ENCODE measurements around the gene SPOUT1.
"Not testable (repeated sequence)": the region's sequence is repeated elsewhere in the genome, so short reads cannot be mapped to it uniquely, and the experiment has no call there.

Gene SPOUT1

DNA sequence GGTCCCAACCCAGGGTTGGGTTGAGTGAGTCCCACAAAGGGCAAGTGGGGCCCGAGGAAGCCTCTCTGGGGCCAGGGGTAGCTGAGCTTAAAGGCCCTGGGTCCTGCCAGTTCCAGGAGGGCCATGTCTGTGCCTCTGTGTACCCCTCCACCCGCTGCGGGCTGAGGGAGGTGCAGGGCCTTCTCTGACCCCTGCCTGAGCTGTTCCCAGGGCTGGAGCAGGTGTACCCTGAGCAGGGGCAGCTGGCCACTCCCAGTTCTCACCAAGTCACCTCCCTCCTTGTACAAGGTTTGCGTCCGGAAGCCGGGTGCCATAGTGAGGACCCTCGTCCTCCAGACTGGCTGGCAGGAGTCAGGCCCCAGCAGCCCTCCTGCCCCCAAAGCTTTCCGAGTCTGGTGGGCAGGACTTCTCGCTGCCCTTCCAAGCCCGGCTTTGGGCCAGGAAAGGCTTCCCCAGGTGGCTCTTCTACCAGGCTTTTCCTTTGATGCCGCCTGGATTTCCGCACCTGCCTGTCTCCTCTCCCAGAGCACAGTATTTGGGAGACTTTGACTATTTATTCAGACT, 20.5 kb downstream of the SPOUT1 start:
- DNase-seq (ENCODE audit: low read depth, low spot score), result no peak
- H3K9me3 ChIP-seq (ENCODE audit: control insufficient read depth, insufficient read depth, low read length), result no peaks in the 10 kb centered on the region
- H3K4me1 ChIP-seq (ENCODE audit: control insufficient read depth, insufficient read depth, low read length), result no peaks in the 10 kb centered on the region
- H3K27me3 ChIP-seq (ENCODE audit: control insufficient read depth, insufficient read depth, low read length), result no peaks in the 10 kb centered on the region
- H3K27ac ChIP-seq (ENCODE audit: low read length), result no peak overlapping the region
- no peak overlapping the region for H3K4me3 ChIP-seq (ENCODE audit: low read length)
- peaks cover 17% of the 10 kb centered on the region for H3K36me3 ChIP-seq (ENCODE audit: control insufficient read depth, insufficient read depth, low read length)
- WGBS (ENCODE audit: insufficient coverage, insufficient read length), result no CpG with 5 or more reads among the region's 12 CpGs

DNA sequence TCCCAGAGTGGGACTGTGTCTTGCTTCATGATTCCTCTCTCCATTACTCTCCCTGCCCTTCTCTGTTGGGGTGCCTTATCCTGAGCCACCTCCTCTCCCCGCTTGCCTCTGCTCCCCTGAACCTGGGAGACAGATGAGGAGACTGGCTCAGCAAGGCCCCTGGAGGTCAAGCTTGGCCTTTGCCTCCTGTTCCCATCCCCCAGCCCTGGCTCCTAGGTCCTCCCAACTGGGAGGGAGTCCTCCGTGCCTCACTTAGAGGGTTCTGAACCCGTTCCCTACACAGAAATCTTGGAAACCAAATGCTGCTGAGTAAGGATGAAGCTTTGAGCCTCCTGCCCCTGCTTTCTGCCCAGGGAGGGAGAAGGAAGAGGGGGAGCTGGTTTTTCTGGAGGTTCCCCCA, 21.1 kb downstream of the SPOUT1 start:
- H3K4me3 ChIP-seq (ENCODE audit: low read length), result no peak overlapping the region
- no peaks in the 10 kb centered on the region for H3K4me1 ChIP-seq (ENCODE audit: control insufficient read depth, insufficient read depth, low read length)
- H3K27me3 ChIP-seq (ENCODE audit: control insufficient read depth, insufficient read depth, low read length), result no peaks in the 10 kb centered on the region
- no CpG with 5 or more reads among the region's 3 CpGs for WGBS (ENCODE audit: insufficient coverage, insufficient read length)
- no peak for DNase-seq (ENCODE audit: low read depth, low spot score)
- no peak overlapping the region for H3K27ac ChIP-seq (ENCODE audit: low read length)
- H3K9me3 ChIP-seq (ENCODE audit: control insufficient read depth, insufficient read depth, low read length), result no peaks in the 10 kb centered on the region
- peaks cover 21% of the 10 kb centered on the region for H3K36me3 ChIP-seq (ENCODE audit: control insufficient read depth, insufficient read depth, low read length)

DNA sequence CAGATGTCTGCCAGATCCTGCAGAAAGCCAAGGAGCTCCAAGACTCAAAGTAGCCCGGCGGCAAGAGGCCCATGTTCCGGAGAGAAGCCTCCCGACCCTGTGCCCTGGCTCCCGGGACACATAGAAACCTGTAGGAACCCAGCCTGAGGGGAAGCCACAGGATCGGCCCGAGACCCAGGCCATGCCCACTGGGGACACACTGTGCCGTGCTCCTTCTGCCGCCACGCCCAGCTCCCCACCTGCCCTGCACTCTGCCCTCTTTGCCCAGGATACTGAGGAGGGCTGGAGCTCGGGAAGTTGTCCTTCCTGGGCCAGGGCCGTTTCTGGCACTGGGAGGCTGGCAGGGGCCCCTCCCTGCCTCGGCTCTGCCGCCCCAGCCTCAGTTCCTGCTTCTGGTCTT, 21.8 kb downstream of the SPOUT1 start:
- Histone ChIP-seq H3K36me3 (ENCODE audit: control insufficient read depth, insufficient read depth, low read length) (peaks cover 24% of the 10 kb centered on the region), H3K4me1 (ENCODE audit: control insufficient read depth, insufficient read depth, low read length) (no peaks in the 10 kb centered on the region)
- WGBS (ENCODE audit: insufficient coverage, insufficient read length), result no CpG with 5 or more reads among the region's 14 CpGs

DNA sequence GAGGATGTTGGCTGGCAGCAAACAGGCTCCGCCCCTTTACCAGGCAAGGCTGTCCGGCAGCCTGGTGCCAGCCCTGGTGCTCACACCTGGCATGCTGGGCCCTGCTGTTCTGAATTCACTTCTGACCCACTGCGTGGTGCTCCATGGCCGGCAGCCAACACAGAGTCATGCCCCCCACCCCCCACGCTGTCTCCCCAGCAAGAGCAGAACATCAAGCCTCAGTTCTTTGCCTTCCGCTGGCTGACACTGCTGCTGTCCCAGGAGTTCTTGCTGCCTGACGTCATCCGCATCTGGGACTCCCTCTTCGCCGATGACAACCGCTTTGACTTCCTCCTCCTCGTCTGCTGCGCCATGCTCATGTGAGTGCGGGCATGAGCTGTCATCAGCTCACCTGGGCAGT, 23.9 kb downstream of the SPOUT1 start:
- DNase-seq (ENCODE audit: low read depth, low spot score), result no peak
- Histone ChIP-seq H3K36me3 (ENCODE audit: control insufficient read depth, insufficient read depth, low read length) (peaks cover 24% of the 10 kb centered on the region), H3K27me3 (ENCODE audit: control insufficient read depth, insufficient read depth, low read length) (no peaks in the 10 kb centered on the region), H3K4me1 (ENCODE audit: control insufficient read depth, insufficient read depth, low read length) (no peaks in the 10 kb centered on the region), H3K4me3 (ENCODE audit: low read length) (no peak overlapping the region), H3K27ac (ENCODE audit: low read length) (no peak overlapping the region), H3K9me3 (ENCODE audit: control insufficient read depth, insufficient read depth, low read length) (no peaks in the 10 kb centered on the region)
- no CpG with 5 or more reads among the region's 14 CpGs for WGBS (ENCODE audit: insufficient coverage, insufficient read length)

More for the DNA sequence above, 21.8 kb downstream of the SPOUT1 start:
- Histone ChIP-seq H3K9me3 (ENCODE audit: control insufficient read depth, insufficient read depth, low read length) (no peaks in the 10 kb centered on the region), H3K27ac (ENCODE audit: low read length) (no peak overlapping the region), H3K4me3 (ENCODE audit: low read length) (no peak overlapping the region), H3K27me3 (ENCODE audit: control insufficient read depth, insufficient read depth, low read length) (no peaks in the 10 kb centered on the region)
- no peak for DNase-seq (ENCODE audit: low read depth, low spot score)

DNA sequence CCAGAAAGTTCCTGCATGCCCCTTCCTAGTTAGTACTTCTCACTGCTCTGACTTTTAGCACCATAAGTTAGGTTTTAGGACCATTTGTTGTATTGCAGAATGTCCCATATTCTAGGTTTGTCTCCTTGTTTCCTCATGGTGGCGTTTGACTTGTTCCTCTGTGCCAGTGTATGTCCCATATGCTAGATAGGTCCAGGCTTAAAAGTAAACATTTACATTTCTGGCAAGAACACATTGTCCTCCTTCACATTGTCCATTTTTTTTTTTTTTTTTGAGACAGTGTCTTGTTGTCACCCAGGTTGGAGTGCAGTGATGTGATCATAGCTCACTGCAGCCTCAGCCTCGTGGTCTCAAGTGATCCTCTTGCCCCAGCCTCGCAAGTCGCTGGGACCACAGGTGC, 27.1 kb downstream of the SPOUT1 start:
- Histone ChIP-seq H3K9me3 (ENCODE audit: control insufficient read depth, insufficient read depth, low read length) (no peaks in the 10 kb centered on the region), H3K27me3 (ENCODE audit: control insufficient read depth, insufficient read depth, low read length) (no peaks in the 10 kb centered on the region), H3K36me3 (ENCODE audit: control insufficient read depth, insufficient read depth, low read length) (peaks cover 24% of the 10 kb centered on the region), H3K4me3 (ENCODE audit: low read length) (no peak overlapping the region), H3K27ac (ENCODE audit: low read length) (no peak overlapping the region), H3K4me1 (ENCODE audit: control insufficient read depth, insufficient read depth, low read length) (no peaks in the 10 kb centered on the region)
- no CpG with 5 or more reads among the region's 4 CpGs for WGBS (ENCODE audit: insufficient coverage, insufficient read length)
- DNase-seq (ENCODE audit: low read depth, low spot score), result no peak

- no peak overlapping the region for H3K4me3 ChIP-seq (ENCODE audit: low read length)
- no peaks in the 10 kb centered on the region for H3K4me1 ChIP-seq (ENCODE audit: control insufficient read depth, insufficient read depth, low read length)
- no peaks in the 10 kb centered on the region for H3K27me3 ChIP-seq (ENCODE audit: control insufficient read depth, insufficient read depth, low read length)
- H3K36me3 ChIP-seq (ENCODE audit: control insufficient read depth, insufficient read depth, low read length), result peaks cover 12% of the 10 kb centered on the region
- no peak for DNase-seq (ENCODE audit: low read depth, low spot score)
- H3K9me3 ChIP-seq (ENCODE audit: control insufficient read depth, insufficient read depth, low read length), result no peaks in the 10 kb centered on the region
- no peak overlapping the region for H3K27ac ChIP-seq (ENCODE audit: low read length)
- no CpG with 5 or more reads among the region's 7 CpGs for WGBS (ENCODE audit: insufficient coverage, insufficient read length)
Observed at GRCh38 chr9:128800061-128800460, 29.5 kb downstream of the SPOUT1 start.

DNA sequence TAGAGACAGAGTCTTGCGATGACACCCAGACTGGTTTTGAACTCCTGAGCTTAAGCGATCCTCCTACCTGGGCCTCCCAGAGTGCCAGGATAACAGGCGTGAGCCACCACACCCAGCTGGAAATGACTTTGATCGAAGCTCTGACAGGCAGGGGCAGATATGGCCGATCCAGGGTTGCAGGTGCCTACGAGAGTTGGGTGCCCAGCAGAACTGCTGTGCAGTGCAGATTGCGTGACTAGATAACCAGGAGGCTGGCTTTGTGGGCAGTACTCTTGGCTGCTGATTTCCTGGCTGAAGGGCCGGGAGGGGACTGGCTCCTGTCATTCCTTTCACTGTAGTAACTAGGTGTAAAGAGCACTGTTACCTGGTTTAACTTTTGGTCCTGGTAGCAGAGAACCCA, 30.7 kb downstream of the SPOUT1 start:
- Histone ChIP-seq H3K9me3 (ENCODE audit: control insufficient read depth, insufficient read depth, low read length) (no peaks in the 10 kb centered on the region), H3K36me3 (ENCODE audit: control insufficient read depth, insufficient read depth, low read length) (peaks cover 13% of the 10 kb centered on the region), H3K4me1 (ENCODE audit: control insufficient read depth, insufficient read depth, low read length) (no peaks in the 10 kb centered on the region), H3K27ac (ENCODE audit: low read length) (no peak overlapping the region), H3K4me3 (ENCODE audit: low read length) (no peak overlapping the region), H3K27me3 (ENCODE audit: control insufficient read depth, insufficient read depth, low read length) (no peaks in the 10 kb centered on the region)
- DNase-seq (ENCODE audit: low read depth, low spot score), result no peak
- WGBS (ENCODE audit: insufficient coverage, insufficient read length), result no CpG with 5 or more reads among the region's 8 CpGs

- peaks cover 28% of the 10 kb centered on the region for H3K36me3 ChIP-seq (ENCODE audit: control insufficient read depth, insufficient read depth, low read length)
- WGBS (ENCODE audit: insufficient coverage, insufficient read length), result no CpG with 5 or more reads among the region's 2 CpGs
- not testable (repeated sequence) for H3K4me1 ChIP-seq (ENCODE audit: control insufficient read depth, insufficient read depth, low read length); H3K9me3 ChIP-seq (ENCODE audit: control insufficient read depth, insufficient read depth, low read length); DNase-seq (ENCODE audit: low read depth, low spot score); H3K27ac ChIP-seq (ENCODE audit: low read length); H3K4me3 ChIP-seq (ENCODE audit: low read length); H3K27me3 ChIP-seq (ENCODE audit: control insufficient read depth, insufficient read depth, low read length)
Observed at GRCh38 chr9:128794961-128795360, 34.6 kb downstream of the SPOUT1 start.

DNA sequence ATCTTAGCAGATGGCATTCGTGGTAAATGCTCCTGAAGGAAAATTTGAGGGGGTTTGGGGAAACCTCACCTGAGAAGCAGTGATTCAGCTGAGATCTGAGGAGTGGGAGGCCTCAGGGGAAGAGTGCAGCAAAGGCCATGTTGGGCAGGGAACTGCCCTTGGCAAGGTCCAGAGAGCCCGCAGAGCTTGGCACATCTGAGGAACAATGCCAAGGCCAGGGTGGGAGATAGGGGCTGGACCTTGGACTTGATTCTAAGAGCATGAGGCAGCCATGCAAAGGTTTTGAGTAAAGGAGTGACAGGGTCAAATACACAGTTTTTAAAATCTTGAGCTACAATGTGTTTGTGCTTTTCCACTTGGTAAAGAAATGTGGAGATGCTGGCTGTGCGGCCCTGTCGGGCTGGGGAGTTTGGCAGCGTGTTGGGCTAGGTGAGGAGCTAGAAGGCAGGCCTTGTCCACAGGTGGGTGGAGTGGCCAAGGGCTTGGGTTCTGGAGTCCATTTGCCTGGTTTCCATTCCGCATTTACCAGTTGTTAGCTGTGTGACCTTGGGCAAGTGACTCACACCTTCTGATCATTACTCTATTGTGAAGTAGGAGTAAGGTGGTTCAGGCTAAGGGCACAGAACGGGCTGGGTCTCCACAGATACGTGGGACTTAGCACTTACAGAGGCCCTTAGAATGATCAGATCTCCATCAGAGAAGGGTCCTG, 36.5 kb downstream of the SPOUT1 start:
- no peak overlapping the region for H3K27ac ChIP-seq (ENCODE audit: low read length)
- WGBS (ENCODE audit: insufficient coverage, insufficient read length), result no CpG with 5 or more reads among the region's 8 CpGs
- no peak overlapping the region for H3K4me3 ChIP-seq (ENCODE audit: low read length)
- peaks cover 23% of the 10 kb centered on the region for H3K36me3 ChIP-seq (ENCODE audit: control insufficient read depth, insufficient read depth, low read length)
- no peaks in the 10 kb centered on the region for H3K27me3 ChIP-seq (ENCODE audit: control insufficient read depth, insufficient read depth, low read length)
- H3K4me1 ChIP-seq (ENCODE audit: control insufficient read depth, insufficient read depth, low read length), result no peaks in the 10 kb centered on the region
- no peak for DNase-seq (ENCODE audit: low read depth, low spot score)
- H3K9me3 ChIP-seq (ENCODE audit: control insufficient read depth, insufficient read depth, low read length), result no peaks in the 10 kb centered on the region

GRCh38 chr9:128792134-128792533, 37.5 kb downstream of the SPOUT1 start:
- WGBS (ENCODE audit: insufficient coverage, insufficient read length), result no CpG with 5 or more reads among the region's 9 CpGs
- no peak for DNase-seq (ENCODE audit: low read depth, low spot score)
- no peak overlapping the region for H3K27ac ChIP-seq (ENCODE audit: low read length)
- H3K4me1 ChIP-seq (ENCODE audit: control insufficient read depth, insufficient read depth, low read length), result no peaks in the 10 kb centered on the region
- H3K4me3 ChIP-seq (ENCODE audit: low read length), result no peak overlapping the region
- no peaks in the 10 kb centered on the region for H3K9me3 ChIP-seq (ENCODE audit: control insufficient read depth, insufficient read depth, low read length)
- H3K27me3 ChIP-seq (ENCODE audit: control insufficient read depth, insufficient read depth, low read length), result no peaks in the 10 kb centered on the region
- peaks cover 23% of the 10 kb centered on the region for H3K36me3 ChIP-seq (ENCODE audit: control insufficient read depth, insufficient read depth, low read length)

GRCh38 chr9:128790536-128790935, 39.1 kb downstream of the SPOUT1 start:
- no peaks in the 10 kb centered on the region for H3K4me1 ChIP-seq (ENCODE audit: control insufficient read depth, insufficient read depth, low read length)
- no peak overlapping the region for H3K27ac ChIP-seq (ENCODE audit: low read length)
- no peaks in the 10 kb centered on the region for H3K27me3 ChIP-seq (ENCODE audit: control insufficient read depth, insufficient read depth, low read length)
- no peak for DNase-seq (ENCODE audit: low read depth, low spot score)
- H3K9me3 ChIP-seq (ENCODE audit: control insufficient read depth, insufficient read depth, low read length), result no peaks in the 10 kb centered on the region
- peaks cover 23% of the 10 kb centered on the region for H3K36me3 ChIP-seq (ENCODE audit: control insufficient read depth, insufficient read depth, low read length)
- H3K4me3 ChIP-seq (ENCODE audit: low read length), result no peak overlapping the region
- WGBS (ENCODE audit: insufficient coverage, insufficient read length), result no CpG with 5 or more reads among the region's 4 CpGs

All from iPS DF 6.9 (cell line).